ENCODE results near the gene LRBA.

DNA sequence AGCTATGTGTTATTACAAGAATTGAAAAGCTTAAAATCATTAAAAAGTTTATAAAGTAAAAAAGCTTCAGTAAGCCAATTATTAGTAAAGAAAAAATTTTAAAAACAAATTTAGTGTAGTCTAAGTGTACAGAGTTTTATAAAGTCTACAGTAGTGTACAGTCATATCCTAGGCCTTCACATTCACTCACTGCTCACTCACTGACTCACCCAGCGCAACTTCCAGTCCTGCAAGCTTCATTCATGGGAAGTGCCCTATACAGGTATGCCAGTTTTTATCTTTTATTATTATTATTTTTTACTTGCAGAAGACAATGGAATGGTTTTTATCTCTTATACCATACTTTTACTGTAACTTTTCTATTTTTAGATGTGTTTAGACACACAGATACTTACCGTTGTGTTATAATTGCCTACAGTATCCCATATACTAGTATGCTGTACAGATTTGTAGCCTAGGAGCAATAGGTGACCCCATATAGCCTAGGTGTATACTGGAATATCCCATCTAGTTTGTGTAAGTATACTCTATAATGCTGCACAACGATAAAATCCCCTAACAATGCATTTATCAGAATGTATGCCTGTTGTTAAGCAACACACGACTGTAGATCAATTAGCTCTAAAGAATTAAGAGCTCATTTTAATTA lies 706.1 kb downstream of the LRBA start:
- TF ChIP-seq POLR2A (IDR thresholded peaks at IDR 0.05; ENCODE audit: low read depth, low read length) (no peak), POLR2AphosphoS5 (IDR thresholded peaks at IDR 0.05; ENCODE audit: low read depth, low read length) (no peak)

Data from GM12892 (cell line).